HCT116 (cell line): Measurements from ENCODE around the gene RXFP2. TPM values are rescaled to one million over a fixed set of nuclear protein-coding genes. Genes with fewer than 3 reads are reported as not detected.

Source experiments
- ATAC-seq: fragments of 200-7000 bp; cut with Tn5 transposase; 2 replicates; pipeline ENCODE4 v1.9.1; 2020; ENCODE audit warnings: mild to moderate bottlenecking, moderate library complexity
- BruUV-seq: library from RNA; stranded (reverse); fragments of 400-500 nt; replicated peaks from 2 replicates; lab custom pipeline; 2021; lab: Mats Ljungman, UMichigan
- CTCF ChIA-PET: fragments of 300-600 bp; sonication (Branson Sonifier 250); formaldehyde crosslinking; loops from one replicate; lab custom pipeline; 2021; ENCODE audit warnings: antibody characterized with exemption; lab: Charles Lee
- POLR2A ChIA-PET: fragments of 300-600, 350-600 bp; sonication (Branson Sonifier 250); formaldehyde crosslinking; loops from one replicate; lab custom pipeline; 2021; ENCODE audit warnings: antibody characterized with exemption; lab: Charles Lee
- RAD21 ChIA-PET, 2 experiments: fragments of 300-600 bp; sonication (Branson Sonifier 250); formaldehyde crosslinking; loops; one replicate each; lab custom pipeline; 2023; ENCODE audit warnings: low total read pairs in 2 of 2; ENCODE audit not compliant: uncharacterized antibody in 2 of 2, unreplicated experiment in 2 of 2, low non-redundant PET in 1 of 2; lab: Charles Lee
- DNase-seq: peaks from one replicate; pipeline ENCODE4 v3.0.0-alpha.2; 2010; ENCODE audit warnings: low read depth, low spot score
- H2AFZ ChIP-seq: fragments of 200-600 bp; shearing (Covaris generic), sonication (generic); 2 replicates; pipeline ENCODE4 v1.6.1; 2017; ENCODE audit warnings: low read depth, mixed run types, mixed read lengths, antibody characterized with exemption, low read length; ENCODE audit not compliant: poor library complexity, severe bottlenecking
- H3K27ac ChIP-seq: 2 replicates; pipeline ENCODE4 v1.5.1; 2012; ENCODE audit warnings: low read depth, low read length
- H3K27me3 ChIP-seq: fragments of 200-600 bp; sonication (generic); 2 replicates; pipeline ENCODE4 v1.6.1; 2016; ENCODE audit warnings: mixed run types, low read length, mixed read lengths; ENCODE audit not compliant: insufficient read depth
- H3K36me3 ChIP-seq, 2 experiments: fragments of 200-500 bp in 1 of 2; fragments of 200-600 bp in 1 of 2; sonication (Bioruptor generic) in 1 of 2; sonication (generic) in 1 of 2; 2 replicates each; pipeline versions ENCODE4 v1.5.1 to v1.6.1; 2014 to 2016; ENCODE audit warnings: low read length in 2 of 2, inconsistent platforms in 1 of 2, mixed read lengths in 1 of 2, mixed run types in 1 of 2; ENCODE audit not compliant: insufficient read depth in 2 of 2, control insufficient read depth in 1 of 2
- H3K4me1 ChIP-seq, 2 experiments: fragments of 200-600 bp in 1 of 2; sonication (generic) in 1 of 2; 2 replicates each; pipeline versions ENCODE4 v1.5.1 to v1.6.1; 2012 to 2017; ENCODE audit warnings: low read length in 2 of 2, inconsistent platforms in 1 of 2, mild to moderate bottlenecking in 1 of 2, mixed read lengths in 1 of 2, mixed run types in 1 of 2, moderate library complexity in 1 of 2; ENCODE audit not compliant: insufficient read depth in 2 of 2, control insufficient read depth in 1 of 2
- H3K4me2 ChIP-seq: fragments of 200-600 bp; sonication (generic); 2 replicates; pipeline ENCODE4 v1.6.1; 2017; ENCODE audit warnings: mixed run types, low read length, mixed read lengths
- H3K4me3 ChIP-seq, 2 experiments: fragments of 200-600 bp in 1 of 2; sonication (generic) in 1 of 2; replicated peaks in 1 of 2; 2 replicates each; pipeline ENCODE4 v1.5.1; 2011 to 2016; ENCODE audit warnings: low read length in 2 of 2, control low read depth in 1 of 2, low read depth in 1 of 2, mild to moderate bottlenecking in 1 of 2, mixed read lengths in 1 of 2, mixed run types in 1 of 2
- H3K79me2 ChIP-seq: fragments of 200-600 bp; sonication (generic); 2 replicates; pipeline ENCODE4 v1.6.1; 2017; ENCODE audit warnings: mild to moderate bottlenecking, mixed run types, low read length, moderate library complexity, mixed read lengths; ENCODE audit not compliant: insufficient read depth
- H3K9ac ChIP-seq: fragments of 200-600 bp; sonication (generic); 2 replicates; pipeline ENCODE4 v1.6.1; 2016; ENCODE audit warnings: low read length, mixed read lengths
- H3K9me2 ChIP-seq: fragments of 200-600 bp; sonication (generic), shearing (Covaris generic); 2 replicates; pipeline ENCODE4 v1.6.1; 2017; ENCODE audit warnings: mixed run types, mild to moderate bottlenecking, moderate library complexity; ENCODE audit not compliant: insufficient read depth
- H3K9me3 ChIP-seq, 2 experiments: fragments of 200-500 bp in 1 of 2; fragments of 200-600 bp in 1 of 2; sonication (Bioruptor generic) in 1 of 2; sonication (generic) in 1 of 2; 2 replicates each; pipeline ENCODE4 v1.6.1; 2014 to 2017; ENCODE audit warnings: low read length in 2 of 2, mixed read lengths in 2 of 2, inconsistent platforms in 1 of 2, low read depth in 1 of 2, mild to moderate bottlenecking in 1 of 2, mixed run types in 1 of 2, moderate library complexity in 1 of 2; ENCODE audit not compliant: control insufficient read depth in 1 of 2, insufficient read depth in 1 of 2
- H4K20me1 ChIP-seq: fragments of 200-600 bp; sonication (generic), shearing (Covaris generic); 2 replicates; pipeline ENCODE4 v1.6.1; 2017; ENCODE audit warnings: mixed run types, mild to moderate bottlenecking, moderate library complexity; ENCODE audit not compliant: insufficient read depth
- CBX3 ChIP-seq: IDR thresholded peaks from 2 replicates; pipeline ENCODE4 v1.6.1; 2012; ENCODE audit warnings: low read depth
- CEBPB ChIP-seq: IDR thresholded peaks from 2 replicates; pipeline ENCODE4 v1.6.1; 2012; ENCODE audit warnings: low read depth
- CTCF ChIP-seq, 3 experiments: fragments of 200-600 bp in 1 of 3; sonication (generic) in 1 of 3; IDR thresholded peaks in 2 of 3; conservative IDR thresholded peaks in 1 of 3; 2 replicates each; pipeline ENCODE4 v1.5.1; 2012 to 2017; ENCODE audit warnings: low read depth in 2 of 3, low read length in 2 of 3, antibody characterized with exemption in 1 of 3, borderline replicate concordance in 1 of 3, control low read depth in 1 of 3, mild to moderate bottlenecking in 1 of 3, mixed read lengths in 1 of 3, mixed run types in 1 of 3, moderate library complexity in 1 of 3; ENCODE audit not compliant: insufficient read depth in 1 of 3
- EGR1 ChIP-seq: IDR thresholded peaks from 2 replicates; pipeline ENCODE4 v1.6.1; 2012; ENCODE audit warnings: low read depth
- ELF1 ChIP-seq: IDR thresholded peaks from 2 replicates; pipeline ENCODE4 v1.6.1; 2012; ENCODE audit warnings: low read depth, borderline replicate concordance
- FOSL1 ChIP-seq: IDR thresholded peaks from 2 replicates; pipeline ENCODE4 v1.6.1; 2012; ENCODE audit warnings: low read depth
- POLR2AphosphoS5 ChIP-seq: IDR thresholded peaks from 2 replicates; pipeline ENCODE4 v1.6.1; 2011; ENCODE audit warnings: mild to moderate bottlenecking, low read depth, low read length, moderate library complexity
- RAD21 ChIP-seq: IDR thresholded peaks from 2 replicates; pipeline ENCODE4 v1.6.1; 2012; ENCODE audit warnings: low read depth, mild to moderate bottlenecking
- TCF7L2 ChIP-seq: IDR thresholded peaks from 2 replicates; pipeline ENCODE4 v1.7.0; 2011; ENCODE audit warnings: borderline replicate concordance, inconsistent platforms; ENCODE audit not compliant: insufficient read depth, insufficient read length; ENCODE audit errors: extremely low read depth
- YY1 ChIP-seq: IDR thresholded peaks from 2 replicates; pipeline ENCODE4 v1.6.1; 2011; ENCODE audit warnings: low read length, low read depth, moderate library complexity, mild to moderate bottlenecking; ENCODE audit not compliant: insufficient replicate concordance; ENCODE audit errors: extremely low read depth
- ZFX ChIP-seq: fragments of 450-650 bp; IDR thresholded peaks from 2 replicates; pipeline ENCODE4 v1.6.1; 2017
- ZNF274 ChIP-seq: fragments of 200-500 bp; sonication (Bioruptor generic); IDR thresholded peaks from 2 replicates; pipeline ENCODE4 v1.6.1; 2014; ENCODE audit warnings: mild to moderate bottlenecking, low read depth, low read length, inconsistent platforms
- intact Hi-C: fragments of 100-400 bp; cut with micrococcal nuclease; formaldehyde crosslinking; loops from 2 replicates; pipeline ENCODE4 v1.10.0; 2022
- total RNA-seq: library from RNA; stranded (reverse); gene quantifications from one replicate; pipeline ENCODE4 v1.2.1, GENCODE V29; 2021; ENCODE audit not compliant: unreplicated experiment
- TF ChIP-seq, protein P1 (sequence below): IDR thresholded peaks from 2 replicates; pipeline ENCODE4 v1.6.1; 2012
- TF ChIP-seq, protein P2 (sequence below): IDR thresholded peaks from 2 replicates; pipeline ENCODE4 v1.6.1; 2012; ENCODE audit warnings: low read depth
- TF ChIP-seq, protein P3 (sequence below): IDR thresholded peaks from 2 replicates; pipeline ENCODE4 v1.6.1; 2011; ENCODE audit warnings: mild to moderate bottlenecking, low read length, moderate library complexity; ENCODE audit not compliant: insufficient replicate concordance; ENCODE audit errors: extremely low read depth

RXFP2 gene
- total RNA-seq, 1 experiment from 2014 or later, result not detected

- Histone ChIP-seq H3K36me3 (no peaks in the 10 kb centered on the region), H3K27ac (no peak overlapping the region), H3K9me2 (no peaks in the 10 kb centered on the region), H3K9me3 (no peaks in the 10 kb centered on the region), H3K9ac (no peak overlapping the region), H3K79me2 (no peaks in the 10 kb centered on the region), H3K4me1 (no peaks in the 10 kb centered on the region), H3K27me3 (peaks cover 5% of the 10 kb centered on the region; the same call in 1 of the 2 replicates), H2AFZ (peak overlapping the region; percentile 17), H4K20me1 (no peaks in the 10 kb centered on the region), H3K4me3 (no peak overlapping the region), H3K4me2 (0 out of 2 replicates have a peak overlapping the region, but pooled peaks have one; percentile 21)
- no peak for TF ChIP-seq ZFX
- TF ChIP-seq CEBPB, result no peak
- TF ChIP-seq, protein P1, sequence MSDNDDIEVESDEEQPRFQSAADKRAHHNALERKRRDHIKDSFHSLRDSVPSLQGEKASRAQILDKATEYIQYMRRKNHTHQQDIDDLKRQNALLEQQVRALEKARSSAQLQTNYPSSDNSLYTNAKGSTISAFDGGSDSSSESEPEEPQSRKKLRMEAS, result no peak
- TF ChIP-seq ZNF274, result no peak
- TF ChIP-seq TCF7L2, result no peak
- no peak for TF ChIP-seq CBX3
- peak; percentile 38 for TF ChIP-seq ELF1
- TF ChIP-seq POLR2AphosphoS5, result no peak
- peak in 2 of 3 experiments; percentile 36 to 50; a peak in 3 of 6 replicates for TF ChIP-seq CTCF (IDR thresholded peaks at IDR 0.05 in 2 of 3, conservative IDR thresholded peaks at IDR 0.05 in 1 of 3; ENCODE audit: borderline replicate concordance in 1 of 3, insufficient read depth in 1 of 3, low read depth in 2 of 3, low read length in 2 of 3)
- TF ChIP-seq, protein P2, sequence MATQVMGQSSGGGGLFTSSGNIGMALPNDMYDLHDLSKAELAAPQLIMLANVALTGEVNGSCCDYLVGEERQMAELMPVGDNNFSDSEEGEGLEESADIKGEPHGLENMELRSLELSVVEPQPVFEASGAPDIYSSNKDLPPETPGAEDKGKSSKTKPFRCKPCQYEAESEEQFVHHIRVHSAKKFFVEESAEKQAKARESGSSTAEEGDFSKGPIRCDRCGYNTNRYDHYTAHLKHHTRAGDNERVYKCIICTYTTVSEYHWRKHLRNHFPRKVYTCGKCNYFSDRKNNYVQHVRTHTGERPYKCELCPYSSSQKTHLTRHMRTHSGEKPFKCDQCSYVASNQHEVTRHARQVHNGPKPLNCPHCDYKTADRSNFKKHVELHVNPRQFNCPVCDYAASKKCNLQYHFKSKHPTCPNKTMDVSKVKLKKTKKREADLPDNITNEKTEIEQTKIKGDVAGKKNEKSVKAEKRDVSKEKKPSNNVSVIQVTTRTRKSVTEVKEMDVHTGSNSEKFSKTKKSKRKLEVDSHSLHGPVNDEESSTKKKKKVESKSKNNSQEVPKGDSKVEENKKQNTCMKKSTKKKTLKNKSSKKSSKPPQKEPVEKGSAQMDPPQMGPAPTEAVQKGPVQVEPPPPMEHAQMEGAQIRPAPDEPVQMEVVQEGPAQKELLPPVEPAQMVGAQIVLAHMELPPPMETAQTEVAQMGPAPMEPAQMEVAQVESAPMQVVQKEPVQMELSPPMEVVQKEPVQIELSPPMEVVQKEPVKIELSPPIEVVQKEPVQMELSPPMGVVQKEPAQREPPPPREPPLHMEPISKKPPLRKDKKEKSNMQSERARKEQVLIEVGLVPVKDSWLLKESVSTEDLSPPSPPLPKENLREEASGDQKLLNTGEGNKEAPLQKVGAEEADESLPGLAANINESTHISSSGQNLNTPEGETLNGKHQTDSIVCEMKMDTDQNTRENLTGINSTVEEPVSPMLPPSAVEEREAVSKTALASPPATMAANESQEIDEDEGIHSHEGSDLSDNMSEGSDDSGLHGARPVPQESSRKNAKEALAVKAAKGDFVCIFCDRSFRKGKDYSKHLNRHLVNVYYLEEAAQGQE, result no peak
- TF ChIP-seq FOSL1, result no peak
- TF ChIP-seq YY1, result no peak
- TF ChIP-seq, protein P3, sequence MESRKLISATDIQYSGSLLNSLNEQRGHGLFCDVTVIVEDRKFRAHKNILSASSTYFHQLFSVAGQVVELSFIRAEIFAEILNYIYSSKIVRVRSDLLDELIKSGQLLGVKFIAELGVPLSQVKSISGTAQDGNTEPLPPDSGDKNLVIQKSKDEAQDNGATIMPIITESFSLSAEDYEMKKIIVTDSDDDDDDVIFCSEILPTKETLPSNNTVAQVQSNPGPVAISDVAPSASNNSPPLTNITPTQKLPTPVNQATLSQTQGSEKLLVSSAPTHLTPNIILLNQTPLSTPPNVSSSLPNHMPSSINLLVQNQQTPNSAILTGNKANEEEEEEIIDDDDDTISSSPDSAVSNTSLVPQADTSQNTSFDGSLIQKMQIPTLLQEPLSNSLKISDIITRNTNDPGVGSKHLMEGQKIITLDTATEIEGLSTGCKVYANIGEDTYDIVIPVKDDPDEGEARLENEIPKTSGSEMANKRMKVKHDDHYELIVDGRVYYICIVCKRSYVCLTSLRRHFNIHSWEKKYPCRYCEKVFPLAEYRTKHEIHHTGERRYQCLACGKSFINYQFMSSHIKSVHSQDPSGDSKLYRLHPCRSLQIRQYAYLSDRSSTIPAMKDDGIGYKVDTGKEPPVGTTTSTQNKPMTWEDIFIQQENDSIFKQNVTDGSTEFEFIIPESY, result no peak
- TF ChIP-seq EGR1, result no peak
- TF ChIP-seq RAD21, result peak; percentile 47
- ATAC-seq (peak; percentile 73), DNase-seq (peak; percentile 8)
- RAD21 ChIA-PET, result interaction anchor here in 1 of 2 experiments (0.7 kb wide), 1 partner anchor 259 kb away, joined by 3 read pairs; no protein-coding TSS in a partner anchor
- POLR2A ChIA-PET, result no interaction called here
- no TSS peak for BruUV-seq
- CTCF ChIA-PET, result interaction anchor here (0.7 to 1.5 kb wide), 4 partner anchors 259 to 373 kb away, joined by 3 to 5 read pairs (median 4); no protein-coding TSS in a partner anchor
- intact Hi-C loops, result loop anchor here (1.0 kb wide), 1 partner anchor 259 kb away; no protein-coding TSS in a partner anchor
These were observed 57.9 kb downstream of the RXFP2 start for GRCh38 chr13:31797154-31797775.
